Caco-2 (cell line): ENCODE measurements around the gene FBXL19. TPM values are rescaled to one million over a fixed set of nuclear protein-coding genes. Genes with fewer than 3 reads are reported as not detected.
A peak's percentile ranks its signal among the peaks of the same experiment; 100 is the strongest.

Experiments
- BruUV-seq: library from RNA; stranded (reverse); fragments of 400-500 nt; replicated peaks from 2 replicates; lab custom pipeline; 2021; lab: Mats Ljungman, UMichigan
- CTCF ChIA-PET: fragments of 300-600 bp; sonication (Branson Sonifier 250); formaldehyde crosslinking; loops from one replicate; lab custom pipeline; 2022; ENCODE audit warnings: antibody characterized with exemption; lab: Charles Lee
- POLR2A ChIA-PET: fragments of 300-600 bp; sonication (Branson Sonifier 250); formaldehyde crosslinking; loops from one replicate; lab custom pipeline; 2022; ENCODE audit warnings: antibody characterized with exemption; lab: Charles Lee
- DNase-seq, 2 experiments: peaks; one replicate each; pipeline versions ENCODE4 v3.0.0 to v3.0.0-alpha.2; 2020 to 2022
- H3K27me3 ChIP-seq: replicated peaks from 2 replicates; pipeline ENCODE4 v1.6.0; 2011; ENCODE audit warnings: low read length; ENCODE audit not compliant: control insufficient read depth, insufficient read depth
- H3K36me3 ChIP-seq: 2 replicates; pipeline ENCODE4 v1.5.1; 2011; ENCODE audit warnings: low read length; ENCODE audit not compliant: control insufficient read depth, insufficient read depth
- H3K4me1 ChIP-seq: fragments of 250-450 bp; sonication (Bioruptor Pico); 2 replicates; pipeline ENCODE4 v1.5.1; 2020; ENCODE audit warnings: mild to moderate bottlenecking
- H3K4me3 ChIP-seq: 2 replicates; pipeline ENCODE4 v1.5.1; 2011; ENCODE audit warnings: low read depth, mild to moderate bottlenecking, control low read depth, low read length
- H3K9me3 ChIP-seq: fragments of 250-450 bp; sonication (Bioruptor Pico); 2 replicates; pipeline ENCODE4 v1.5.1; 2020; ENCODE audit warnings: mild to moderate bottlenecking, moderate library complexity
- H3K27ac Mint-ChIP-seq: one replicate; pipeline ENCODE4 v1.8.0; 2022; ENCODE audit warnings: mixed read lengths; ENCODE audit not compliant: unreplicated experiment
- H3K27me3 Mint-ChIP-seq: one replicate; pipeline ENCODE4 v1.8.0; 2022; ENCODE audit warnings: mixed read lengths; ENCODE audit not compliant: insufficient read depth, unreplicated experiment
- H3K36me3 Mint-ChIP-seq: one replicate; pipeline ENCODE4 v1.8.0; 2022; ENCODE audit warnings: mild to moderate bottlenecking, mixed read lengths; ENCODE audit not compliant: insufficient read depth, unreplicated experiment
- H3K4me1 Mint-ChIP-seq: one replicate; pipeline ENCODE4 v1.8.0; 2022; ENCODE audit warnings: low read depth, mixed read lengths; ENCODE audit not compliant: unreplicated experiment
- H3K4me3 Mint-ChIP-seq: one replicate; pipeline ENCODE4 v1.8.0; 2022; ENCODE audit warnings: mild to moderate bottlenecking, moderate library complexity, mixed read lengths; ENCODE audit not compliant: unreplicated experiment
- H3K9me3 Mint-ChIP-seq: one replicate; pipeline ENCODE4 v1.8.0; 2022; ENCODE audit warnings: mixed read lengths; ENCODE audit not compliant: unreplicated experiment
- CTCF ChIP-seq, 2 experiments: fragments of 200-600 bp in 1 of 2; IDR thresholded peaks; 1 replicate in 1 of 2; 2 replicates in 1 of 2; pipeline versions ENCODE4 v1.5.1 to v1.8.0; 2011 to 2022; ENCODE audit warnings: antibody characterized with exemption in 1 of 2, control low read depth in 1 of 2, inconsistent platforms in 1 of 2, low read depth in 1 of 2, low read length in 1 of 2, mild to moderate bottlenecking in 1 of 2, moderate library complexity in 1 of 2; ENCODE audit not compliant: insufficient read depth in 1 of 2, severe bottlenecking in 1 of 2, unreplicated experiment in 1 of 2
- intact Hi-C: fragments of 100-400 bp; cut with micrococcal nuclease; formaldehyde crosslinking; loops from one replicate; pipeline ENCODE4 v1.10.0; 2022; ENCODE audit not compliant: unreplicated experiment
- total RNA-seq: library from RNA; stranded (reverse); gene quantifications from 2 replicates; pipeline ENCODE4 v1.2.3, GENCODE V29; 2022

Gene FBXL19
- total RNA-seq, 1 experiment from 2014 or later, result 20.2 TPM

- ChIA-PET CTCF (interaction anchor here (1.9 kb wide), 1 partner anchor 59 kb away, joined by 12 read pairs; no protein-coding TSS in a partner anchor), POLR2A (no interaction called here)
- DNase-seq, result no peak
- Mint-ChIP-seq H3K27ac (peak overlapping the region; percentile 6), H3K9me3 (no peaks in the 10 kb centered on the region), H3K4me3 (peak overlapping the region; percentile 79), H3K4me1 (peaks cover 9% of the 10 kb centered on the region), H3K27me3 (no peaks in the 10 kb centered on the region), H3K36me3 (no peaks in the 10 kb centered on the region)
- BruUV-seq, result no TSS peak
- H3K27me3 ChIP-seq, result no peaks in the 10 kb centered on the region
- H3K36me3 ChIP-seq, result no peaks in the 10 kb centered on the region
- TF ChIP-seq CTCF (IDR thresholded peaks at IDR 0.05; ENCODE audit: insufficient read depth in 1 of 2, low read depth in 1 of 2, low read length in 1 of 2, severe bottlenecking in 1 of 2, unreplicated experiment in 1 of 2), result no peak
- intact Hi-C loops, result no loop called here
- H3K4me1 ChIP-seq, result no peaks in the 10 kb centered on the region
- no peak overlapping the region for H3K4me3 ChIP-seq
- no peaks in the 10 kb centered on the region for H3K9me3 ChIP-seq
These were observed 20.4 kb upstream of the FBXL19 start for GRCh38 chr16:30903002-30903401.

DNA sequence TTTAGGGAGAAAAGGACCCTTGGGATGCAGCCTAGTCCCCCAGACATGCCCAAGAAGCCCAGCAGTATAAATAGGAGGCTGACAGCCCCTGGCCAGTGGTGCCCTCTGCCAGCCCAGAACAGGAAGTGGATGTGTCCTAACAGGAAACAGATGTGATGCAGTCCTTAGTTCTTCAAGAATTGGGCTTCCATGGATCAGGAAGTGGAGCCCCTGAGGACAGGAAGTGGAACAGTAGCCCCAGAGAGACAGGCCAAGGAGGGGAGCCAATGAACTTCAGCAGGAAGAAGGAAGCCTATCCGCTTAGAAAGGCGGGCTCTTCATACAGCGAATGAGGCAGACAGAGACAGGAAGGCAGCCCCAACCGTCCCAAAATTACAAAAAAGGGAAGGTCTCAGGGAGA, 19.8 kb upstream of the FBXL19 start:
- ChIA-PET CTCF (no interaction called here), POLR2A (no interaction called here)
- H3K36me3 ChIP-seq, result no peaks in the 10 kb centered on the region
- H3K4me3 ChIP-seq, result no peak overlapping the region
- no peaks in the 10 kb centered on the region for H3K27me3 Mint-ChIP-seq
- H3K36me3 Mint-ChIP-seq, result no peaks in the 10 kb centered on the region
- BruUV-seq, result no TSS peak
- H3K4me3 Mint-ChIP-seq, result peak overlapping the region; percentile 79
- no peaks in the 10 kb centered on the region for H3K27me3 ChIP-seq
- no peaks in the 10 kb centered on the region for H3K9me3 ChIP-seq
- intact Hi-C loops, result no loop called here
- DNase-seq, result no peak
- H3K27ac Mint-ChIP-seq, result no peak overlapping the region
- no peaks in the 10 kb centered on the region for H3K4me1 ChIP-seq
- H3K9me3 Mint-ChIP-seq, result no peaks in the 10 kb centered on the region
- TF ChIP-seq CTCF (IDR thresholded peaks at IDR 0.05; ENCODE audit: insufficient read depth in 1 of 2, low read depth in 1 of 2, low read length in 1 of 2, severe bottlenecking in 1 of 2, unreplicated experiment in 1 of 2), result no peak
- H3K4me1 Mint-ChIP-seq, result peaks cover 9% of the 10 kb centered on the region

DNA sequence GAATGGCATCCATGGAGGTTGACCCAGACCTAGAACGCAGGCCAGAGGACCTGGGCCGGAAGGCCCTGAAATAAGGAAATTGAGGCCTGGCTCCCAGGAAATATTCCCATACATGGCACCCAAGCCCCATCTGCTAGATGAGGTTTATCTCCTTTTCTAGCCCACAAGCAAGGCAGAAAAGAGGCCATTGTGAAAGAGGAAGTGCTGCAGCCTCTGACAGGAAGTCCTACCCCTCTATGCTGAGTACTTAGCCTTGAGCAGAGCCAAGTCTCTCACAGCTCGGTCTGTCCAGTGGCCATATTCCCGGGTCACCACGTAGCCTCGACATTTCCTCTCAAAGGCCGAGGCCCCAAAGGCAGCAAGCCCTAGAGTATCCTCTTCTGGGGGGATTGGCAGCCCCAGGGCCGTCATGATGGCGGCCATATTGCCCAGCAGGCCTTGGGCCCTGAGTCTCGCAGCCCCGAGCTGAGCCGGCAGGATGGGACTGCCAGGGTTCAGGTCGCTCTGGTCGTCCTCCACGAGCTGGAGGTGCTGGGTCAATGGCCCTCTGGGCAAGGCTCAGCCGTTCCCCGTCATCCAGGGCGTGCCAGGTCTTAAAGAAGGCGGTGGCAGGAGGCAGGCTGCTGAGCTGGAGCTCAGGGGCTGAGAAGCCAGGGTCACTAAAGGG, 19.1 kb upstream of the FBXL19 start:
- H3K27me3 Mint-ChIP-seq, result no peaks in the 10 kb centered on the region
- H3K36me3 Mint-ChIP-seq, result no peaks in the 10 kb centered on the region
- intact Hi-C loops, result no loop called here
- no peaks in the 10 kb centered on the region for H3K9me3 Mint-ChIP-seq
- H3K27ac Mint-ChIP-seq, result no peak overlapping the region
- ChIA-PET POLR2A (no interaction called here), CTCF (no interaction called here)
- no peak overlapping the region for H3K4me3 Mint-ChIP-seq
- DNase-seq, result no peak
- H3K4me1 ChIP-seq, result no peaks in the 10 kb centered on the region
- H3K9me3 ChIP-seq, result no peaks in the 10 kb centered on the region
- H3K36me3 ChIP-seq, result no peaks in the 10 kb centered on the region
- no TSS peak for BruUV-seq
- no peak overlapping the region for H3K4me3 ChIP-seq
- no peak for TF ChIP-seq CTCF (IDR thresholded peaks at IDR 0.05; ENCODE audit: insufficient read depth in 1 of 2, low read depth in 1 of 2, low read length in 1 of 2, severe bottlenecking in 1 of 2, unreplicated experiment in 1 of 2)
- no peaks in the 10 kb centered on the region for H3K27me3 ChIP-seq
- peaks cover 9% of the 10 kb centered on the region for H3K4me1 Mint-ChIP-seq
